Adrenal gland (tissue), 5 donors: ENCODE measurements around the gene GPR101.

Experiments
- CTCF ChIP-seq, 6 experiments: fragments of 450-650 bp in 4 of 6; fragments of 200-600 bp in 2 of 6; sonication (generic) in 1 of 6; IDR thresholded peaks; 1 replicate in 5 of 6; 2 replicates in 1 of 6; pipeline versions ENCODE4 v1.5.1 to v1.8.0; 2016 to 2021; ENCODE audit warnings: antibody characterized with exemption in 6 of 6, mild to moderate bottlenecking in 2 of 6, moderate library complexity in 1 of 6
- POLR2A ChIP-seq, 2 donors: fragments of 450-650 bp; IDR thresholded peaks; one replicate each; pipeline ENCODE4 v1.6.1; 2017; ENCODE audit warnings: antibody characterized with exemption in 2 of 2, mild to moderate bottlenecking in 2 of 2, moderate library complexity in 1 of 2
- donor health status: DM: no; HTN: no; CAD: no.

- TF ChIP-seq CTCF (IDR thresholded peaks at IDR 0.05) (no peak), POLR2A (IDR thresholded peaks at IDR 0.05) (no peak)
These were observed 9.9 kb upstream of the GPR101 start for GRCh38 chrX:137043736-137044135.
